GM19467 (cell line): Measurements from ENCODE around the gene NPAS2.

Experiments used
- ATAC-seq: cut with Tn5 transposase; IDR thresholded peaks from one replicate; pipeline ENCODE4 v1.9.1; 2021; ENCODE audit warnings: mild to moderate bottlenecking, moderate library complexity; ENCODE audit not compliant: unreplicated experiment

NPAS2 gene

GRCh38 chr2:100879296-100879695 is 59.4 kb downstream of the NPAS2 start:
- no peak for ATAC-seq

DNA sequence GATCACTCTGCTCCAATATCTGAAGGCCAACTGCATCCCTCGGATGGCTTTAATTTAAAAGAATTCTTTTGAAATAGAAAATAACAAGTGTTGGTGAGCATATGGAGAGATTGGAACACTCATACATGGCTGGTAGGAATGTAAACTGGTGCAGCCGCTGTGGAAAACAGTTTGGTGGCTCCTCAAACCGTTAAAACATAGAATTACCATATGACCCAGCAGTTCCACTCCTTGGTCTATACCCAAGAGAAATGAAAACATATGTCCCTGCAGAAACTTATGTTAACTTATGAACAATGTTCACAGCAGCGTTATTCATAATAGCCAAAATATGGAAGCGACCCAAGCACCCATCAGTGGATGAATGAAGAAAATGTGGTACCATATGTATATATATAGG is 60.1 kb downstream of the NPAS2 start:
- no peak for ATAC-seq

GRCh38 chr2:100880730-100881129 is 60.8 kb downstream of the NPAS2 start:
- ATAC-seq: no peak

DNA sequence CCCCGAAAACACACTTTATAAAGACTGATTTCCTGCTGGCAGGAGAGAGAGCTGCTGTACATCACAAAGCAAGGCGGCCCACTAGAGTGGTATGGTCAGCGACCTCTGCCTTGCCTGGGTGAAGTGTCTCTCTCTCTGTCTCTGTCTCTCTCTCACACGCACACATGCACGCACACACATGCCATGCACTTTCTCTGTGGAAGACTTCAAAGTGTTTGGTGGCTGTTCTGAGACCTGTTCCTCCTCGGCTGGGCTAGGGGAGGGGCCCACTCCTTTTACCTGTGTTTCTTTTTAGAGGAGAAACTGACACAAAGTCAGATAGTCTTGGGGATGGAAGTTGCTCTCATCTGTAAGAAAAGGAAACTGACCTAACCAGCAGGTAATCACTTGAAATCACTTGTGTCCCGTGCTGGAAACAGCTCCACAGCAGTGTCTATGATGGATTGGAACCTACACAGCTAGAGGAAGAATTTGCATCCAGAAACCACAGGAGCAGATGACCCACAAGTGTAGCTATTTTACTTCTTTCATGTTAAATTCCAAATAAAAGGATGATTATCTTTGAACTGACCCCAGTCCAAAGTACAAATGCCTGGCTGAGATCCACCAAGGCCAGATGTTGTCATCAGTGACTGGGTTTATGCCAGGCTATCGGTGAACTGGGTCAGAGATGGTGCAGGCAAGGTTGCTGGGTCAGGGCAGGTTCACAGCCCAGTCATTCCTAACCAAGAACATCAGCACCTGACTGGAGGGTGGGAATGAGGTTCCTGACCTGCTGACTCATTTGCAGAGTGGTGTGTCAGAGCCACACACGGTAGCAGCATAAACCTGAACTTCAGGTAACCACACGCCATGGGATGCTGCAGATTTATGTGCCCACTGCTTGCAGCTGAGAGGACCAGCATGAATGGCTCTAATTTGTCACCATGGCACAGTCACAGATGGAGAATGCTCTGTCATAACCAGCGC is 63.0 kb downstream of the NPAS2 start:
- ATAC-seq: no peak

DNA sequence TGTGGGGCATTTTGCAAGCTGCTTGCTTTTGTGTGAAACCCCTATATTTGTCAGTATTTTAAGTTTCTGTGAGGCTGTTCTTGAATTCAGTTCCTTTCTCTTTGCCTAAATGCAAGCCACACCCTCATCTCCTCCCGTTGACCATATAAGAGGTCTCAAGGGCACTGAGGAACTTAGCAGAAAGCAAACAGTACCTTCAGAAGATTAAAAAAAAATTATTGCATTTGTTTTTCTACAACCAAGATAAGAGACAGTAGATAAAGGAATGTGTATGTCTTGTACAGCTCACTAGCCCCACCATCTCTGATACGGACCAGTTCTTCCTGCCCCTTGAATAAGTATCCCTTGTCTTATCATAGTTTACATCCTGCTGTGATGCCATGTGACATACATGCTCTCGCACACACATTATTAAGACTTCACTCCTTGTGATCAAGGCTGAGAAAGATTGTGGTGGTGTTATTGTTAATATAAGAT is 64.2 kb downstream of the NPAS2 start:
- ATAC-seq: no peak

DNA sequence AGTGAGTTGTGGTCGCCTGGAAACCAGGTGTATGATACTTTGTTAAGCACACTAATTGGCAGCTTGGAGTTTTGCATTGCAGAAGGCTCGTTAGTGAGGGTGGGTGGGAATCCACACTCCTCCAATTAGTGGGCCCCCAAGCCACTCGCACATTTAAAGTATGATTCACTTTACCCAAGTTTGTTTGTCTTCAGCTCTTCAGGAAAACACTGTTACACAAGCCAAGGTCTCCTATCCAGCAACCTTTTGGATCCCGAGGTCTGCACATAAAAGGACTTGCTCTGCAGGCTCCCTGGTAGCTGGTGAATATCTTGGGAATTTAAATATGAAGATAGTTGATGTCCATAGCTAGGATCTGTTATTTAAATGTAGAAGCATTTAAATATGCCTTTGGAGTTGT is 66.1 kb downstream of the NPAS2 start:
- ATAC-seq: no peak

GRCh38 chr2:100887039-100887578 is 67.2 kb downstream of the NPAS2 start:
- ATAC-seq: no peak

GRCh38 chr2:100887713-100888495 is 68.0 kb downstream of the NPAS2 start:
- no peak for ATAC-seq

- no peak for ATAC-seq
Measured at GRCh38 chr2:100888601-100889000, 68.7 kb downstream of the NPAS2 start.

DNA sequence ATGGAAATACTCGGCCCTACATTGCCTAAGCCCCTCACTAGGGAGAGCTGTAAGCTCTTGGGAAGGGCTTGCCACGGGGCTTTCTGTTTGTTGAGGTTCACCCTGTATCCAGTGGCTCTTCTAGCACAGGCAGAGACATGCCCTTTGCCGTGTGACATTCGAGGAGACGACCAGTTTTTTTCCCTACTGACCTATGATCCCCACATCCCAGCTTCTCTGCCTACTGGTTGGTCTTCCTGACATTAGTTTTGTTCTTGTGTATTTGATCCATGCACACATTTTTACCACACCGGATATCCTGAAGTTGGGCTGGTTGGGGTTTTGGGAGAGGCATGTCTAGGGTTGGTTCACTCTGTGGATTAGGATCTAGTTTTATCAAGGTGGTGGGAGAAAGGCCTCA is 69.3 kb downstream of the NPAS2 start:
- ATAC-seq: no peak

GRCh38 chr2:100891906-100892642 is 72.1 kb downstream of the NPAS2 start:
- no peak for ATAC-seq

DNA sequence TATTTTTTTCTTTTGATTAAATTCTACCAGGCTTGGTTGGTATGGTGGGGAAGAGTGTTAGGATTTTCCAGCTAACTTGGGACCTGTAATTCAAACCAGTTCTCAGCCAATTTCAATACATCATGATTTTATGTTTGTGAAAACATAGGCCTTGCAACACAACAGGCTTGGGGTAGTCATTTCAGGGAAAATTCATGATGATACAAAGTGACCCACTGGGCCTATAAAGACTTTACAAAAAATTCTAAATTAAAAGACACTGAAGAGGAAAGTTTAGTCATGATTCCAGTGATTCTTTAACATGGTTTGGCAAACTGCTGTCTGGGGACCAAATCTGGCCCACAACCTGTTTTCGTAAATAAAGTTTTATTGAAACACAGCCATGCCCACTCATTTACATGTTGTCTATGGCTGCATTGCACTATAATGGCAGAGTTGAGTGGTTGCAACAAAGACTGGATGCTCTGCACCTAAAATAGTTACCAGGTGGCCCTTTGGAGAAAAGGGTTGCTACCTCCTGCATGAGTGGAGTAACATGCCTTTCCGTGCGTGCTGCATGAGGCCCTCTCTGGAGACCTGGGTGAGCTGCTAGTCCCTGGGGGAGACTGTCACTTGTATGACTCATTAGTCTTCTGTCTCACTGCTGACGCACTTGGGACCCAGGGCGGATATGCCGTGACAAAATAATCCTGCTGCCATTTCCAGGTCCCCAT is 73.6 kb downstream of the NPAS2 start:
- ATAC-seq: no peak

- ATAC-seq: no peak
Measured at GRCh38 chr2:100894105-100894795, 74.3 kb downstream of the NPAS2 start.

- no peak for ATAC-seq
Measured at GRCh38 chr2:100894796-100895156, 74.8 kb downstream of the NPAS2 start.

- no peak for ATAC-seq
Measured at GRCh38 chr2:100895402-100895801, 75.5 kb downstream of the NPAS2 start.

DNA sequence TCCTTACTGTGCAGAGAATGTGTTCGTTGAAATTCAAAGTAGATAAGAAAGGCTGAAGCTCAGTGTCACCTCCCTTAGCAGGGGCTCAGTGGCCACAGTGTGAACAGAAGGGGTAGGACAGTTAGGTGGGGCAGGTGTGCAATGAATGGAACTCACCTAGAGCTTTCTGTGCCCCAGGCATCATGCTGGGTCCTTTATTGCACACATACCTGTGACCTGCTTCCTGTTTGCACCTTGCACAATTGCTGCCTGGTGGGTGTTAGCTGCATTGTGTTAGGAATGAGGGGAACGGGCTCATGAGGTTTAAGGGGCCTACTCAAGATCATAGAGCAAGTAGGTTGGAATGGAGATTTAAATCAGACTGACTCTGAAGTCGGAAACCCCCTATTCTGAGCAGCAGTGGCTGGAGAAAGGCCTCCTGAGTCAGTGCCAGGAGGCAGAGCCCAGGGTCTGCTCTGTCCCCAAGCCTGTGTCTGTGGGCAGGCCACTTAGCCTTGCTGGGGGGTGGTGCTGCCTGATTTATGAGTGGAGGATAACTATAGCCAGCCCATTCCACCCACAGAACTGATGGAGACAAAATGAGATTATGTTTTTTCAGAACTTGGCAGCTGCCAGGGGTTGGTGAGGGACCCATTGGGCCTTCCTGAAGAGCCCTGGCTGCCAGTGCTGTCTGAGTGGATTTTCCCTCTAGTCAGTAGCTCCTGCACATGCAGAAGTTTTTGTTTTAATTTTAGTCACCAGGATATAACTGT is 76.2 kb downstream of the NPAS2 start:
- no peak for ATAC-seq

- no peak for ATAC-seq
Measured at GRCh38 chr2:100898035-100898665, 78.2 kb downstream of the NPAS2 start.

DNA sequence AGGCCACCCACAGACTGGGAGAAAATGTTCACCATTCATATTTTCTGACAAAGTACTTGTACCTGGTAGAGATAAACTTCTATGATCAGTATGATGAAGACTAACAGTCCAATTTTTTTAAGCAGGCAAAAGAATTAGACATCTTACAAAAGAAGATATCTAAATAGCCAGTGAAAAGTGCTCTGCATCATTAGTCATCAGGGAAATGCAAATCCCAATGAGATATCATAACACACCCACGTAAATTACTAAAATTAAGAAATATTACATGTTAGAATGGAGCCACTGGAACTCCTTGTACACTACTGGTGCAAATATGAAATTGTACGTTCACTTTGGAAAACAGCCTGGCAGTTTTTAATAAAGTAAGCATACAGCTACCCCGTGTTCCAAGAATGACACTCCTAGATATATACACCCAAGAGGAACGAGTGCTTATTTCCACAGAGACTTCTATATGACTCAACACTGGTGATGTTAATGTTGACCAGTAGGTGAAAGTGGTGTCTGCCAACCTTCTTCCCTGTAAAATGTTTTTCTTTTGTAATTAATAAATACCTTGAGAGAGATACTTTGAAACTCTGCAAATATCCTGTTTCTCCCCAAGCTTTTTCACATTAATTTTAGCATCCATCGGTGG is 80.3 kb downstream of the NPAS2 start:
- ATAC-seq: no peak
